ENCODE data around the gene TWIST2.

GRCh38 chr2:238870261-238870660 is 22.4 kb downstream of the TWIST2 start:
- TF ChIP-seq CTCF (IDR thresholded peaks at IDR 0.05) (no peak), POLR2A (IDR thresholded peaks at IDR 0.05) (no peak)

All from thyroid gland (tissue), 4 donors.